PFSK-1 (cell line): ENCODE data around the gene EIF4A3.

Source experiments
- POLR2AphosphoS5 ChIP-seq: IDR thresholded peaks from 2 replicates; pipeline ENCODE4 v1.6.1; 2012; ENCODE audit warnings: low read depth, mild to moderate bottlenecking, control low read depth, low read length, moderate library complexity
- SIN3A ChIP-seq: IDR thresholded peaks from 2 replicates; pipeline ENCODE4 v1.6.1; 2012; ENCODE audit warnings: mild to moderate bottlenecking, low read length, moderate library complexity, borderline replicate concordance; ENCODE audit not compliant: insufficient read depth

DNA sequence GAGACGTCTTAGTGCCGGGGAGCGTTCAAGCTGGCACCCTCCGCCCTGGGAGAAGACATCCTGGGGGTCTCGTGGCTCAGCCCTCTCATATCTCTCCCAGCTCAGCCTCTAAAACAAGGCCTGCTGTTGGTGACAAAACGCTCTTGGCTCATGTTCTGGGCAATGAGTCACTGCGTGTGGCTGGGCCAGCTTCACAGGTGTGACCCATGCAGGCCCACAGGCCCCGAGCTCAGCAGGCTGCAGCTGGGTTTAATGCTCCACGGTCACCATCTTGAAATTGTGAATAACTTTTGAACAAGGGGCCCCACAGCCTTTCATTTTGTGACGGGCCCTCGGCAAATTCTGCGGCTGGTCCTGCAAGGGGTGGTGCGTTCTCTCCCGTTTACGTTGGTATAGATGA, 23.1 kb downstream of the EIF4A3 start:
- no peak for TF ChIP-seq SIN3A
- TF ChIP-seq POLR2AphosphoS5 = no peak
